A673 (cell line): ENCODE data around the gene OR5H1.
"Not testable (repeated sequence)": the region's sequence is repeated elsewhere in the genome, so short reads cannot be mapped to it uniquely, and the experiment has no call there.

Experiments used
- EZH2 ChIP-seq: fragments of 200-600 bp; sonication (generic); IDR thresholded peaks from 2 replicates; pipeline ENCODE4 v1.6.1; 2017; ENCODE audit warnings: borderline replicate concordance, low read depth, mild to moderate bottlenecking, mixed read lengths, antibody characterized with exemption, low read length; ENCODE audit not compliant: poor library complexity, severe bottlenecking
- TF ChIP-seq, protein P1 (sequence below): fragments of 300-800, 200-600 bp; sonication (generic); conservative IDR thresholded peaks from 2 replicates; pipeline ENCODE4 v1.5.1; 2017; ENCODE audit warnings: low read depth, mild to moderate bottlenecking, antibody characterized with exemption, low read length, moderate library complexity, mixed read lengths

DNA sequence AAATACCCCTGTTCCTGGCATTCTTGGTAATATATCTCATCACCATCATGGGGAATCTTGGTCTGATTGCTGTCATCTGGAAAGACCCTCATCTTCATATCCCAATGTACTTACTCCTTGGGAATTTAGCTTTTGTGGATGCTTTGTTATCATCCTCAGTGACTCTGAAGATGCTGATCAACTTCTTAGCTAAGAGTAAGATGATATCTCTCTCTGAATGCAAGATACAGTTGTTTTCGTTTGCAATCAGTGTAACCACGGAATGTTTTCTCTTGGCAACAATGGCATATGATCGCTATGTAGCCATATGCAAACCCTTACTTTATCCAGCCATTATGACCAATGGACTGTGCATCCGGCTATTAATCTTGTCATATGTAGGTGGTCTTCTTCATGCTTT is 18.9 kb downstream of the OR5H1 start:
- TF ChIP-seq, protein P1, sequence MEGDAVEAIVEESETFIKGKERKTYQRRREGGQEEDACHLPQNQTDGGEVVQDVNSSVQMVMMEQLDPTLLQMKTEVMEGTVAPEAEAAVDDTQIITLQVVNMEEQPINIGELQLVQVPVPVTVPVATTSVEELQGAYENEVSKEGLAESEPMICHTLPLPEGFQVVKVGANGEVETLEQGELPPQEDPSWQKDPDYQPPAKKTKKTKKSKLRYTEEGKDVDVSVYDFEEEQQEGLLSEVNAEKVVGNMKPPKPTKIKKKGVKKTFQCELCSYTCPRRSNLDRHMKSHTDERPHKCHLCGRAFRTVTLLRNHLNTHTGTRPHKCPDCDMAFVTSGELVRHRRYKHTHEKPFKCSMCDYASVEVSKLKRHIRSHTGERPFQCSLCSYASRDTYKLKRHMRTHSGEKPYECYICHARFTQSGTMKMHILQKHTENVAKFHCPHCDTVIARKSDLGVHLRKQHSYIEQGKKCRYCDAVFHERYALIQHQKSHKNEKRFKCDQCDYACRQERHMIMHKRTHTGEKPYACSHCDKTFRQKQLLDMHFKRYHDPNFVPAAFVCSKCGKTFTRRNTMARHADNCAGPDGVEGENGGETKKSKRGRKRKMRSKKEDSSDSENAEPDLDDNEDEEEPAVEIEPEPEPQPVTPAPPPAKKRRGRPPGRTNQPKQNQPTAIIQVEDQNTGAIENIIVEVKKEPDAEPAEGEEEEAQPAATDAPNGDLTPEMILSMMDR = not testable (repeated sequence)
- not testable (repeated sequence) for TF ChIP-seq EZH2
